T-helper 2 cell treated with Interferon-gamma antibody and Interleukin-4, amounts not matched to agents 5 μg/mL and 100 μg/mL, for 36 hours (primary cell): ENCODE results near the gene FOXP1.

Experiments
- DNase-seq: peaks from one replicate; pipeline ENCODE4 v3.0.0; 2021; ENCODE audit warnings: low spot score
- H3K27ac Mint-ChIP-seq: one replicate; pipeline ENCODE4 v1.8.0; 2021; ENCODE audit warnings: mild to moderate bottlenecking, mixed read lengths
- H3K27me3 Mint-ChIP-seq: one replicate; pipeline ENCODE4 v1.8.0; 2021; ENCODE audit warnings: low read depth, mixed read lengths
- H3K36me3 Mint-ChIP-seq: one replicate; pipeline ENCODE4 v1.8.0; 2021; ENCODE audit warnings: low read depth, mixed read lengths
- H3K4me1 Mint-ChIP-seq: one replicate; pipeline ENCODE4 v1.8.0; 2021; ENCODE audit warnings: low read depth, mixed read lengths
- H3K4me3 Mint-ChIP-seq: one replicate; pipeline ENCODE4 v1.8.0; 2022; ENCODE audit warnings: mild to moderate bottlenecking, moderate library complexity, mixed read lengths
- H3K9me3 Mint-ChIP-seq: one replicate; pipeline ENCODE4 v1.8.0; 2021; ENCODE audit warnings: mixed read lengths

FOXP1 gene

DNA sequence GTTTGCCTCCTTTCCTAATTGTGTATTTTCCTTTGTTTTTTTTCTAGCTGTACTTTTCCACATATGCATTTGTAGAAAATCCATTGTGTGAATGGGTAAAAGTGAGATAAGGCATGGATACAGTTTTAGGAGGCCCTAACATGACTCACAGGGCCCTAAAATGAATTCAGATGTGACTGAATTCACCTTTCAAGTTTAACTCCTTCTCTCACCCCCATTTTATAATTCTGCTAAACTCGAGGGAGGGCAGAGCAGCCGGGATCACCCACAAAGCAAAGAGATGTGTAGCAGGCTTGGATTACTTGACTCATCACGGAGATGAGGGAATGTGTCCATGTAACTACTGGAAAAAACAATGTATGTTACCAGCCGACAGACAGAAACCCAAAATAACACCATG is 59.9 kb downstream of the FOXP1 start:
- H3K9me3 Mint-ChIP-seq, result no peaks in the 10 kb centered on the region
- peaks cover 12% of the 10 kb centered on the region for H3K4me1 Mint-ChIP-seq
- peaks cover 2% of the 10 kb centered on the region for H3K36me3 Mint-ChIP-seq

DNA sequence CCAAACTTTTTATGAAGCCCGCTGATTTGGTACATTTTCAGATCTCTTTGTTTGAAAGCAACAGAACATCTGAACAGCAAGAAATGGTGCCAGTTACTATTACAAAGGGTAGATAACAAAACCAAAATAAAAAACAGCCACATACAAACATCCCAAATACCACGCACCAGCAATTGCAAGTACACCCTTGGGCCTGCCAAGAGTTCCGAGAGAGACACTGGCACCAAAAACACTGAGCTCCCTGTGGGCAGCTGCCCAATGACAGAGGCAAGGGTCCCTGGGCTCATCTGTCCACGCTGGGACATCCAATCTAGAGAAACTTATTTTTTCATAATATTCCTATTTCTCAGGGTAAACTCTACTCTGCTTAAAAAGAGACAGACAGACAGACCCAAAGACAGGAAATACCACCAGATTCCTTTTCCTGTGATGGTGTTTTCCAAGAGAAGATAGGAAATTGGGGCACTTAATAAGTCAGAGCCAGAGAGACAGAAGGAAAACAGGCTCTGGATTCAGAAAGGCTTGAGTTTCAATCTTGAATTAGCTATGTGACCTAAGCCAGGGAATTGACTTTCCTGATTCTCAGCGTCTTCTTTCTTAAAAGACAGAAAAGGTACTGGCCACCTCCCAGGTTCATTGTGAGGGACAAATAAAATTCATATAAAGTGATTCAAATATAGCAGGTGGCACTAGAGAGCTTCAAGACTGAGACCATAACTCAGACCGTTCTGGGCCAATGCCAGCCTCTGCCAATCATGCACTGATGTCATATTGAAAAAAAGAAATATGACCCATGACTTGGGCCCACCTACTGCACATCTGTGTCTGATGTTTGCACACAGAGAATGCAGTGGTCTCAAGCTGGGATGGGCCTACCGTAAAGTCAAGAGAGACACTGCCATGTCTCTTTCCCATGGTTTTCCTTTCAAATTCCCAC is 61.3 kb downstream of the FOXP1 start:
- no peak overlapping the region for H3K27ac Mint-ChIP-seq
- no peaks in the 10 kb centered on the region for H3K9me3 Mint-ChIP-seq
- no peaks in the 10 kb centered on the region for H3K4me1 Mint-ChIP-seq
- H3K27me3 Mint-ChIP-seq, result no peaks in the 10 kb centered on the region
- H3K36me3 Mint-ChIP-seq, result peaks cover 1% of the 10 kb centered on the region
- no peak overlapping the region for H3K4me3 Mint-ChIP-seq
- no peak for DNase-seq

More for the DNA sequence above, 59.9 kb downstream of the FOXP1 start:
- DNase-seq, result no peak
- H3K27me3 Mint-ChIP-seq, result no peaks in the 10 kb centered on the region
- H3K4me3 Mint-ChIP-seq, result no peak overlapping the region
- no peak overlapping the region for H3K27ac Mint-ChIP-seq

DNA sequence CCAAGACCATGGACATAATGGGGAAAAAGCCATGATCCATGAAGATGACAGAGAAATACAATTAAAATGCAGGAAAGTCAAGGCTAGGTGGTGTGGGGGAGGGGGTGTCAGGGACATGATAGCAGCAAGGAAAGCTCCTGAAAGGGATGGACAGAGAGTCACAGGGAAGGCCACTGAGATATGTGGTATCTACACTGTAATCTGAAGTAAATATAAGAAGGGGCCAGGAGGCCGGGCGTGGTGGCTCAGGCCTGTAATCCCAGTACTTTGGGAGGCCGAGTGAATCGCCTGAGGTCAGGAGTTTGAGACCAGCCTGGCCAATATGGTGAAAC is 62.5 kb downstream of the FOXP1 start:
- H3K27me3 Mint-ChIP-seq, result no peaks in the 10 kb centered on the region
- H3K9me3 Mint-ChIP-seq, result no peaks in the 10 kb centered on the region
- H3K27ac Mint-ChIP-seq, result no peak overlapping the region
- H3K36me3 Mint-ChIP-seq, result peaks cover 1% of the 10 kb centered on the region
- no peaks in the 10 kb centered on the region for H3K4me1 Mint-ChIP-seq
- no peak overlapping the region for H3K4me3 Mint-ChIP-seq
- DNase-seq, result no peak

DNA sequence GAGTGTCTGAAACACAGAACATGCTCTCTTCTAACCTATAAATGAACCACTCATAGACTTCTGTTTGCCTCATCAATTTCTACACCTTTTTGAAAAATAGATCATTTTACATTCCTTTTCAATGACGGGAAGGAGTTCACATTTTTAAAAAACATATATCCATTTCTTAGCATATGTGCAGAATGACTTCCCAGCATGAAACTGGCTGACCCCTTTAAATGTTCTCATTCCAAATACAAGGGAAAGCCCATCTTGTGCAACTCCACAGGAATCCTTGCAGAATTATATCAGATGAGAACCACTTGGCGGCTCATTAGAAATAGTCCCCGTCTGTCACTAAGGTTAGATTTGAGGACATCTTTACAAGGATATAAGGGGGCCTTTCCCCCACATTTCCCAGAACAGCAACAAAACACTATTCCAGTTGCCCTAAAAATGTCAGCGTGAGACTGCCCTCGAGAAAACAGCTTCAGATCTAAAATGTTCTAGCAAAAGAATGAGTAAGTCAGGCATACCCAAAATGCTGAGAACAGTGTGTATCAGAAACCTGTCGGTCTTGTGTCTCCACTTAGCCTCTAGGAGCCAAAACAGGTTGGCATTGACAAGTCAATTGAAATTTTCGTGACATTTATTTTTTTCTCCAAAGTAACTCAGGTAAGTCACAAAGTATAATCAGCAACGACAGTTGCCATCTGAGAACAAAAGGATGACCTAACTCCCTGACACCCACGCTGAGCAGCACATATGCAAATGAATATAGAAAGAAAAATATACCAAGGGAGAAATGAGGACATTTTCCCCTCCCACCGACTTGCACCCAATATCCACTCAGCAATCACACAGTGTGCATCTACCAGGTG is 63.1 kb downstream of the FOXP1 start:
- Mint-ChIP-seq H3K4me3 (no peak overlapping the region), H3K27ac (no peak overlapping the region), H3K27me3 (no peaks in the 10 kb centered on the region)

DNA sequence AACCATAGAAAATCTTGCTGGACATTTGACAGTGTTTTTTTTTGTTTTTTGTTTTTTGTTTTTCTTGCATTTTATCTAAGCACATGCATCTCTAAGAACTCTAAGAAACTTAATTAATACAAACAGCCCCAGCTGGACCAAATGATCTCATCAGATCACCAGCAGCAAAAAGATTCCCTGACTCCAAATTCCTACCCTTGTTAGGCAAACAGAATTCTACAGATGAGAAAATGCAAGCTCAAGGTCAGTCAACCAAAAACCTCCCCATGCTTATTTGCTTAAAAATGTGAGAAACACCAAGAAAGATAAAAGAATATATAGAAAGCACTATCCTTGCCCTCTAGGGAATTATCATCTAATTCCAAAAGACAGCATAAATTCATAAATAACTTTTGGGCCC is 65.4 kb downstream of the FOXP1 start:
- Mint-ChIP-seq H3K27me3 (no peaks in the 10 kb centered on the region), H3K36me3 (peaks cover 1% of the 10 kb centered on the region), H3K27ac (no peak overlapping the region), H3K4me1 (no peaks in the 10 kb centered on the region), H3K9me3 (no peaks in the 10 kb centered on the region), H3K4me3 (no peak overlapping the region)
- no peak for DNase-seq

More for the DNA sequence above, 63.1 kb downstream of the FOXP1 start:
- H3K36me3 Mint-ChIP-seq, result peaks cover 1% of the 10 kb centered on the region
- no peaks in the 10 kb centered on the region for H3K9me3 Mint-ChIP-seq
- DNase-seq, result no peak
- no peaks in the 10 kb centered on the region for H3K4me1 Mint-ChIP-seq

DNA sequence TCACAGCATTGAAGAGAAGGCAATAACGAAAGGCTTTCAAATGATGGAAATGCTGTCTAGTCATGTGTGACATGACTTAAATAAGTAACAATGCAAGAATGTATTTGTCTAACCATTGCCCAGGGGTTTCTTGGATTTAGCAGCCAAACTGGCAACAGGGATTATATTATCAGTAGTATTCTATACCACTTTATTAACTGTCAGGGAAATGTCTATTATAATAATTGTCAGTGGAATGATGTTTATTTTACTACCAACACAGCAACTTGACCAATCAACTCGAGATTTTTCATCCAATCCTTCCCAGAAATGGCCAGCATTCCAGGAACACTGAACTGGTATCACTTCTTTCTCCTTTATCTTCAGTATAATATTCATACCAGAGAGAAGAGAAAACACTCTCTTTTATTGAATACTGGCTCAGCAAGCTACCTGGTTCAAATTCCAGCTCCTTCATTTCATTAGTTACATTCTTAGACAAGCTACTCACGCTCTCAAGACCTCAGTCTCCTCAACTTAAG is 66.2 kb downstream of the FOXP1 start:
- Mint-ChIP-seq H3K4me1 (peaks cover under 1% of the 10 kb centered on the region), H3K27me3 (no peaks in the 10 kb centered on the region)

DNA sequence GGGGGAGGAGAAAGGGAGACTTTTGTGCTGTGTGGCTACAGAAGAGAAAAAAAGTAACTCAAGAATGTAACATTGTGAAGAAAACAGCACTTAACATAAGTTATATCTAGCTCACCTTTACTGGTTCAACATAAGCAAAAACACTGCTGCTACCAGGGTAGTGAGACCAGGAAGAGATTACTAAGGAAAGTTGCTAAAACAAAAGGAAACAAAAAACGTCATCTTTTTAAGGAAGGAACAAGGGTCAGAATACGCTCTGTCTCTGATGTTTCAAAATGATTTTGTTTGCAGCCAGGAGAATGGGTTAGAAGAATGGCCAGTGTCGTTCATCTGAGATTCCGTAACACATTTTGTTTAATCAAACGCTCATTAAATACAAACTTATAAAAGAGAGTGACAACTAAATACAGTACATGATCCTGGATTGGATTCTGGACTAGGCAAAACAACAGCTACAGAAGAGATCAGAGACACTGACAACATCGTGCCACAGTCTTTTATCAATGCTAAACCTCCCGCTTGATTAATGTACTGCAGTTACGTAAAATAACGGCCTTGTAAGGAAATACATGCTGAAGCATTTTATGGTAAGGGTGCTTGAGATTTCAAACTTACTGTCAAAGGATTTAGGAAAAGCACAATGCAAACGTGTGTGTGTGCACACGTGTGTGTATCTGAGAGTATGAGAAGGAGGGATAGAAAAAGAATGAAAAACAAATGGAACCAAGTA is 67.7 kb downstream of the FOXP1 start:
- no peak overlapping the region for H3K27ac Mint-ChIP-seq
- H3K27me3 Mint-ChIP-seq, result no peaks in the 10 kb centered on the region
- no peak for DNase-seq
- H3K4me3 Mint-ChIP-seq, result no peak overlapping the region
- H3K9me3 Mint-ChIP-seq, result no peaks in the 10 kb centered on the region
- H3K4me1 Mint-ChIP-seq, result peaks cover 10% of the 10 kb centered on the region
- H3K36me3 Mint-ChIP-seq, result peaks cover 1% of the 10 kb centered on the region

More for the DNA sequence above, 66.2 kb downstream of the FOXP1 start:
- Mint-ChIP-seq H3K9me3 (no peaks in the 10 kb centered on the region), H3K36me3 (peaks cover 1% of the 10 kb centered on the region), H3K4me3 (no peak overlapping the region), H3K27ac (no peak overlapping the region)
- DNase-seq, result no peak

DNA sequence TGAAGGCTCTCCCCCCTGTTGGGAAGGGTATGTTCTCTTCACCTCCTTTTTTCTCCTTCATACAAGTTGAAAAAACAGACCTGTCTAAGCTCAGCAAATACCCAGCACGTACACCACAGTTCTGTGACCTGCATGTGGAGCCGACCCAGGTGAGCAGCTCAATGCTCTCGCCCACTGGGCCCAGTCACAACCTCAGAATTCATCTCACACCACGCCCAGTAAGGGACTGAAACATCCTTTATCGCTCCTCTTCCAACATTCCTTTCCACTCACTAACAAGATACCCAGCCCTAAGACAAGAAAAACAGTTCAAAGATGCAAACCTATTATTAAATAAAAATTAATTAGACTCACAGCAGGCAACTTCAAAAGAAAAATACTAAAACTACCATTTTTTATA is 68.9 kb downstream of the FOXP1 start:
- DNase-seq, result no peak
- Mint-ChIP-seq H3K4me1 (peaks cover 15% of the 10 kb centered on the region), H3K27me3 (no peaks in the 10 kb centered on the region), H3K4me3 (no peak overlapping the region), H3K36me3 (peaks cover 3% of the 10 kb centered on the region), H3K9me3 (no peaks in the 10 kb centered on the region), H3K27ac (no peak overlapping the region)

DNA sequence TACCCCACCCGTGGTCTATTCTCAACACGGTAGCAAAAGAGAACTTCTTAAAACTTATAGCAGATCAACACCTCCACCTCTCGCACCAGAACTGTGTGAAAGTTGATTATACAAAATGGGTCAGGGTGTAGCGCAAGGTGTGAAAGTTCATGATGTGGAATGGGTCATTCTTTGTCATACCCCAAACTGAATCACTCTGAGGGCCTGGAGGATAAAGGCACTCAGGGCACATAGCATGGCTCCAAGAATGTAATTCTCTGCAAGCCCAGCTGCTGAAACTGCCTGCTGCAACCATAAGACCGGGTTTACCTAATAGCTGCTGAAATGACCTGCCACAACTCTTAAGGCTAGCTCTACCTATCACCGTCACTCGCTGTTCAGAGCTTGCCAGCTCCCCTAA is 70.0 kb downstream of the FOXP1 start:
- Mint-ChIP-seq H3K36me3 (peaks cover 3% of the 10 kb centered on the region), H3K27ac (no peak overlapping the region), H3K4me1 (peaks cover 15% of the 10 kb centered on the region), H3K27me3 (no peaks in the 10 kb centered on the region), H3K4me3 (no peak overlapping the region), H3K9me3 (no peaks in the 10 kb centered on the region)
- DNase-seq, result no peak

DNA sequence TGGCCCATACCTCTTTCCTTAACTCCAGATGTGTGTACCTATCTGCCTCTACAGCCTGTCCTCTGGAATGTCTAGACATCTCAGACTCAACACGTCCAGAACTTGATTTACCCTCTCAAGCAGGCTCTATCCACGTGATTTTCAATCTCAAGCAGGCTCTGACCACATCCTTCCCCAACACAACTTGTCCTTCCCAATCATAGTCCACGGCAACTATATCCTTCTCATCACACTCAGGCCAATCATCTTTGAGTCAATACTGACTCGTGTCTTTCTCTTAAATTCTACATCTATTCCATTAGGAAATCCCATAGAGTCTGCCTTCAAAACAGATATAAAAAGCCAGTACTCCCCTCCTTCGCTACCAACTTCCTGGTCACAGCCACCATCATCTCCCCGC is 70.4 kb downstream of the FOXP1 start:
- Mint-ChIP-seq H3K27ac (no peak overlapping the region), H3K4me1 (peaks cover 15% of the 10 kb centered on the region), H3K4me3 (no peak overlapping the region), H3K9me3 (no peaks in the 10 kb centered on the region), H3K36me3 (peaks cover 2% of the 10 kb centered on the region), H3K27me3 (no peaks in the 10 kb centered on the region)
- no peak for DNase-seq

DNA sequence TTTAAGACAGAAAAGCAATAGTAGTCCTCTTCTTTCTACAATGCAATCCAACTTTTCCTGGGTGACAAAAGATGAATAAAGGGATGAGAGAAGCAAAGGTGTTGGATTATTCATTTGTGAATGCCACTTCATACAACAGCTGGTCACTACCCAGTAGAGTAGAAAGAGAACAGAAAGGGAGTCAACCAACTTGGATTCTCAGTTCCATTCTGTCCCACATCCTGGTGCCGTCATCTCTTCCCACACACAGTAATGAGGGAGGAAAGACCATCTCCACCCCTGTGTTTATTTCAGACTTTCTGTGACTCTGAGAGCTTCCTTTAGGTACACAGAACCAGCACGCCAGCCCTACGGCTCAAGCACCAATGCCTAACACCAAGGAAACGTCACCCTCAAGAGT is 71.0 kb downstream of the FOXP1 start:
- DNase-seq, result no peak
- Mint-ChIP-seq H3K4me1 (peaks cover 15% of the 10 kb centered on the region), H3K27ac (peak overlapping the region; percentile 27), H3K27me3 (no peaks in the 10 kb centered on the region), H3K36me3 (peaks cover 2% of the 10 kb centered on the region), H3K4me3 (no peak overlapping the region), H3K9me3 (no peaks in the 10 kb centered on the region)

DNA sequence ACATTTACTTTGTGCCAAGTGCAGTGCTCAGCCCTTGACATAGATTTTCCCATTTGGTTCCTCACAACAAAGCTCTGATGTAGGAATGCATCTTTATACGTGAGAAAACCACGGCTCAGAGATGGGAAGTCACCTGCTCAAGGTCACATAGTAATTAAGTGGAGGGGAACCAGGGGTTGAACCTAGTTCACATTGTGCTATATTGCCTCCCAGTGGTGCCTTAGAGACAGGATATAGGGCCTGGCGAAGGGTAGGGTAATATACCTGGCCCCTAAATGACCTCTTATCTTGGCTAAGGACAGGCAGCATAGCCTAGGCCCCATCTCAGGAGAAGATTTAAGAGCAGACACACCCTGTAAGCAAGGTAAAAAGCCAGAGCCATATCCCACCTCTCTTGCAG is 71.5 kb downstream of the FOXP1 start:
- Mint-ChIP-seq H3K4me3 (no peak overlapping the region), H3K36me3 (peaks cover 4% of the 10 kb centered on the region), H3K9me3 (no peaks in the 10 kb centered on the region), H3K27ac (peak overlapping the region; percentile 27), H3K4me1 (peaks cover 16% of the 10 kb centered on the region), H3K27me3 (no peaks in the 10 kb centered on the region)
- no peak for DNase-seq

DNA sequence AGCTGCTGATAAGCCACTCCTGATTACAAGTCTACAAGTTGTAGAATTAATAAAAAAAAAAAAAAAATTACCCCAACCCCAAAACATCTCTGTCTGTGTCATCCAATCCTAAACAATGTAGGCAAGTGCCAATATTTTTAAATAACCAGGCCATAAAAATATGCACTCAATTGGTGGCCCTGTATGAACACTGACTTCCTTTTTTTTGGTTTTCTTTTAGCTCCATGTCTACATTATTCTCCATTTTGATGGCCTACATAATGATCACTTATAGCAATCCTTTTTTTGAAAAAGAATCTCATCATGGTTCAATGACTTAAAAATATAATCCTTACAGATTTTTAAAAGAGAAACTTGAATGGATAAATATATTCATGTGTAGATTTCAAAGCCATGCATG is 72.1 kb downstream of the FOXP1 start:
- no peak overlapping the region for H3K4me3 Mint-ChIP-seq
- peaks cover 18% of the 10 kb centered on the region for H3K4me1 Mint-ChIP-seq
- no peaks in the 10 kb centered on the region for H3K9me3 Mint-ChIP-seq
- peaks cover 5% of the 10 kb centered on the region for H3K36me3 Mint-ChIP-seq
- no peak for DNase-seq
- no peak overlapping the region for H3K27ac Mint-ChIP-seq
- no peaks in the 10 kb centered on the region for H3K27me3 Mint-ChIP-seq
